Tibial nerve (tissue), 4 donors: ENCODE results near the gene DENND2A. TPM values are rescaled to one million over a fixed set of nuclear protein-coding genes. Genes with fewer than 3 reads are reported as not detected.
A peak's percentile ranks its signal among the peaks of the same experiment; 100 is the strongest.

ENCODE experiments used
- DNase-seq, 2 donors: peaks; one replicate each; pipeline ENCODE4 v3.0.0-alpha.2; 2019; ENCODE audit warnings: low spot score in 2 of 2
- H3K27ac ChIP-seq, 4 donors: fragments of 200-600 bp; sonication (generic) in 3 of 4; one replicate each; pipeline ENCODE4 v1.5.1; 2017 to 2019; ENCODE audit warnings: mild to moderate bottlenecking in 1 of 4
- H3K27me3 ChIP-seq, 2 donors: fragments of 200-600 bp; sonication (generic) in 1 of 2; one replicate each; pipeline versions ENCODE4 v1.5.1 to v1.6.0; 2017 to 2019
- H3K36me3 ChIP-seq, 3 donors: fragments of 200-600 bp; sonication (generic); one replicate each; pipeline ENCODE4 v1.5.1; 2018 to 2019
- H3K4me1 ChIP-seq, 4 donors: fragments of 200-600 bp; sonication (generic) in 3 of 4; one replicate each; pipeline ENCODE4 v1.5.1; 2017 to 2019
- H3K4me3 ChIP-seq, 4 donors: fragments of 200-600 bp; sonication (generic) in 3 of 4; one replicate each; pipeline ENCODE4 v1.5.1; 2017 to 2019; ENCODE audit warnings: mild to moderate bottlenecking in 1 of 4, moderate library complexity in 1 of 4
- H3K9me3 ChIP-seq, 4 donors: fragments of 200-600 bp; sonication (generic) in 3 of 4; one replicate each; pipeline ENCODE4 v1.5.1; 2017 to 2019
- CTCF ChIP-seq, 5 experiments: fragments of 200-600 bp in 3 of 5; fragments of 450-650 bp in 2 of 5; sonication (generic) in 3 of 5; IDR thresholded peaks; one replicate each; pipeline ENCODE4 v1.5.1; 2016 to 2019; ENCODE audit warnings: antibody characterized with exemption in 5 of 5, mild to moderate bottlenecking in 3 of 5, moderate library complexity in 2 of 5
- EP300 ChIP-seq, 2 donors: sonication (generic); formaldehyde crosslinking; IDR thresholded peaks; one replicate each; pipeline ENCODE4 v1.6.1; 2017; ENCODE audit warnings: antibody characterized with exemption in 2 of 2, mild to moderate bottlenecking in 1 of 2
- POLR2A ChIP-seq, 2 donors: fragments of 450-650 bp; IDR thresholded peaks; one replicate each; pipeline ENCODE4 v1.6.1; 2017; ENCODE audit warnings: antibody characterized with exemption in 2 of 2, mild to moderate bottlenecking in 2 of 2, moderate library complexity in 2 of 2
- WGBS, 2 donors: methylation state at CpG; one replicate each; pipeline ENCODE4 v1.1.5; 2018; 5-methylcytosine and 5-hydroxymethylcytosine counted together
- total RNA-seq, 4 donors: library from RNA; depleted of rRNA; stranded (reverse); fragments of >200 nt; gene quantifications; one replicate each; pipeline ENCODE4 v1.1.0, GENCODE V29; 2016

Gene DENND2A
- total RNA-seq, 4 donors from 2014 or later = 18.3 to 28.0 (median 24.2) TPM

GRCh38 chr7:140617081-140617480 lies 23.5 kb downstream of the DENND2A start:
- no peak for DNase-seq
- no peaks in the 10 kb centered on the region for H3K9me3 ChIP-seq
- no peaks in the 10 kb centered on the region for H3K27me3 ChIP-seq
- no peak overlapping the region for H3K27ac ChIP-seq
- H3K4me1 ChIP-seq = peaks cover 0 to 32% (median 0%) of the 10 kb centered on the region in 4 donors
- TF ChIP-seq POLR2A (IDR thresholded peaks at IDR 0.05) (no peak), EP300 (IDR thresholded peaks at IDR 0.05) (no peak), CTCF (IDR thresholded peaks at IDR 0.05) (no peak)
- 83 to 87% methylated on average over 7 of the region's 7 CpGs for WGBS, 2 donors
- no peaks in the 10 kb centered on the region for H3K36me3 ChIP-seq
- no peak overlapping the region for H3K4me3 ChIP-seq

- no peaks in the 10 kb centered on the region for H3K9me3 ChIP-seq
- 81 to 87% methylated on average over 4 of the region's 4 CpGs for WGBS, 2 donors
Observed at GRCh38 chr7:140616328-140616727, 24.3 kb downstream of the DENND2A start.

GRCh38 chr7:140611641-140612040 lies 29.0 kb downstream of the DENND2A start:
- Histone ChIP-seq H3K4me3 (no peak overlapping the region), H3K27ac (no peak overlapping the region), H3K4me1 (peaks cover 0 to 43% (median 15%) of the 10 kb centered on the region in 4 donors), H3K27me3 (no peaks in the 10 kb centered on the region), H3K9me3 (no peaks in the 10 kb centered on the region), H3K36me3 (no peaks in the 10 kb centered on the region)
- no peak for DNase-seq
- 78 to 85% methylated on average over 8 of the region's 8 CpGs for WGBS, 2 donors
- TF ChIP-seq CTCF (IDR thresholded peaks at IDR 0.05) (no peak), POLR2A (IDR thresholded peaks at IDR 0.05) (no peak), EP300 (IDR thresholded peaks at IDR 0.05) (no peak)

More at GRCh38 chr7:140616328-140616727, 24.3 kb downstream of the DENND2A start:
- Histone ChIP-seq H3K27ac (no peak overlapping the region), H3K27me3 (no peaks in the 10 kb centered on the region), H3K4me1 (peaks cover 0 to 27% (median 0%) of the 10 kb centered on the region in 4 donors), H3K4me3 (no peak overlapping the region), H3K36me3 (no peaks in the 10 kb centered on the region)
- TF ChIP-seq CTCF (IDR thresholded peaks at IDR 0.05) = no peak
- no peak for TF ChIP-seq EP300 (IDR thresholded peaks at IDR 0.05)
- no peak for TF ChIP-seq POLR2A (IDR thresholded peaks at IDR 0.05)
- no peak for DNase-seq

GRCh38 chr7:140610204-140611165 lies 30.1 kb downstream of the DENND2A start:
- Histone ChIP-seq H3K4me3 (no peak overlapping the region), H3K27ac (peak overlapping the region in 3 of 4 donors; percentile 23 to 80 (median 41)), H3K4me1 (peaks cover 0 to 49% (median 16%) of the 10 kb centered on the region in 4 donors), H3K27me3 (no peaks in the 10 kb centered on the region), H3K36me3 (no peaks in the 10 kb centered on the region), H3K9me3 (no peaks in the 10 kb centered on the region)
- DNase-seq = no peak
- WGBS, 2 donors = 61 to 68% methylated on average over 12 of the region's 12 CpGs
- TF ChIP-seq POLR2A (IDR thresholded peaks at IDR 0.05) = no peak
- no peak for TF ChIP-seq EP300 (IDR thresholded peaks at IDR 0.05)
- no peak for TF ChIP-seq CTCF (IDR thresholded peaks at IDR 0.05)

- no peaks in the 10 kb centered on the region for H3K36me3 ChIP-seq
- peaks cover 0 to 57% (median 16%) of the 10 kb centered on the region in 4 donors for H3K4me1 ChIP-seq
- no peaks in the 10 kb centered on the region for H3K27me3 ChIP-seq
- DNase-seq = no peak
- no peaks in the 10 kb centered on the region for H3K9me3 ChIP-seq
- TF ChIP-seq EP300 (IDR thresholded peaks at IDR 0.05) (no peak), CTCF (IDR thresholded peaks at IDR 0.05) (no peak), POLR2A (IDR thresholded peaks at IDR 0.05) (no peak)
- H3K4me3 ChIP-seq = no peak overlapping the region
- peak overlapping the region in 2 of 4 donors; percentile 23 to 80 for H3K27ac ChIP-seq
- WGBS, 2 donors = 62 to 75% methylated on average over 2 of the region's 2 CpGs
Observed at GRCh38 chr7:140609646-140610045, 31.0 kb downstream of the DENND2A start.
